ENCODE measurements around the gene EMILIN3. TPM values are rescaled to one million over a fixed set of nuclear protein-coding genes. Genes with fewer than 3 reads are reported as not detected.

Gene EMILIN3
- total RNA-seq, 1 donor from 2014 or later, result 0.20 TPM

GRCh38 chr20:41344938-41345728, 21.5 kb downstream of the EMILIN3 start:
- no peaks in the 10 kb centered on the region for H3K27me3 ChIP-seq (ENCODE audit: insufficient read depth, low read length)
- TF ChIP-seq EZH2 (IDR thresholded peaks at IDR 0.05; ENCODE audit: insufficient read depth, low read length) (no peak), CTCF (IDR thresholded peaks at IDR 0.05; ENCODE audit: insufficient read depth, low read depth, low read length) (no peak)
- H3K9me3 ChIP-seq (ENCODE audit: insufficient read depth, low read depth, low read length), result no peaks in the 10 kb centered on the region
- Mint-ChIP-seq H3K4me3 (ENCODE audit: unreplicated experiment) (no peak overlapping the region), H3K27ac (ENCODE audit: unreplicated experiment) (no peak overlapping the region), H3K36me3 (ENCODE audit: low read depth, unreplicated experiment) (peaks cover 13% of the 10 kb centered on the region), H3K9me3 (ENCODE audit: unreplicated experiment) (no peaks in the 10 kb centered on the region), H3K27me3 (ENCODE audit: low read depth, unreplicated experiment) (no peaks in the 10 kb centered on the region), H3K4me1 (ENCODE audit: low read depth, unreplicated experiment) (peaks cover 5% of the 10 kb centered on the region)
- no peak for FAIRE-seq
- H3K4me3 ChIP-seq (ENCODE audit: insufficient read depth, low read depth, low read length), result no peak overlapping the region
- H3K9ac ChIP-seq (ENCODE audit: low read length), result no peak overlapping the region
- H3K27ac ChIP-seq (ENCODE audit: low read depth, low read length), result no peak overlapping the region
- H4K20me1 ChIP-seq (ENCODE audit: insufficient read depth, low read length), result no peaks in the 10 kb centered on the region
- no peak overlapping the region for H3K4me2 ChIP-seq (ENCODE audit: low read length)
- H3K79me2 ChIP-seq (ENCODE audit: insufficient read depth, low read length), result no peaks in the 10 kb centered on the region
- peaks cover 3% of the 10 kb centered on the region for H3K4me1 ChIP-seq (ENCODE audit: insufficient read depth, low read length)
- DNase-seq (ENCODE audit: low read depth), result no peak
- H2AFZ ChIP-seq (ENCODE audit: low read depth, low read length), result no peak overlapping the region
- no peaks in the 10 kb centered on the region for H3K36me3 ChIP-seq (ENCODE audit: insufficient read depth, low read length)

GRCh38 chr20:41344477-41344876, 22.1 kb downstream of the EMILIN3 start:
- Mint-ChIP-seq H3K27ac (ENCODE audit: unreplicated experiment) (no peak overlapping the region), H3K36me3 (ENCODE audit: low read depth, unreplicated experiment) (peaks cover 13% of the 10 kb centered on the region), H3K9me3 (ENCODE audit: unreplicated experiment) (no peaks in the 10 kb centered on the region), H3K27me3 (ENCODE audit: low read depth, unreplicated experiment) (no peaks in the 10 kb centered on the region), H3K4me1 (ENCODE audit: low read depth, unreplicated experiment) (peaks cover 5% of the 10 kb centered on the region), H3K4me3 (ENCODE audit: unreplicated experiment) (no peak overlapping the region)
- Histone ChIP-seq H3K27me3 (ENCODE audit: insufficient read depth, low read length) (no peaks in the 10 kb centered on the region), H3K36me3 (ENCODE audit: insufficient read depth, low read length) (no peaks in the 10 kb centered on the region), H2AFZ (ENCODE audit: low read depth, low read length) (no peak overlapping the region), H3K9me3 (ENCODE audit: insufficient read depth, low read depth, low read length) (no peaks in the 10 kb centered on the region), H3K4me2 (ENCODE audit: low read length) (no peak overlapping the region), H3K4me3 (ENCODE audit: insufficient read depth, low read depth, low read length) (no peak overlapping the region), H3K9ac (ENCODE audit: low read length) (no peak overlapping the region), H3K4me1 (ENCODE audit: insufficient read depth, low read length) (peaks cover 8% of the 10 kb centered on the region), H3K27ac (ENCODE audit: low read depth, low read length) (no peak overlapping the region), H4K20me1 (ENCODE audit: insufficient read depth, low read length) (no peaks in the 10 kb centered on the region), H3K79me2 (ENCODE audit: insufficient read depth, low read length) (no peaks in the 10 kb centered on the region)
- no peak for TF ChIP-seq CTCF (IDR thresholded peaks at IDR 0.05; ENCODE audit: insufficient read depth, low read depth, low read length)
- no peak for TF ChIP-seq EZH2 (IDR thresholded peaks at IDR 0.05; ENCODE audit: insufficient read depth, low read length)
- DNase-seq (ENCODE audit: low read depth), result no peak
- no peak for FAIRE-seq

Data from astrocyte (in vitro differentiated cells and primary cell).